Breast epithelium (tissue), 3 donors: ENCODE data around the gene CLCN7.

Source experiments
- CTCF ChIP-seq, 3 donors: fragments of 450-650 bp; IDR thresholded peaks; one replicate each; pipeline ENCODE4 v1.5.1; 2016 to 2017; ENCODE audit warnings: antibody characterized with exemption in 3 of 3, mild to moderate bottlenecking in 3 of 3, moderate library complexity in 3 of 3
- POLR2A ChIP-seq: fragments of 450-650 bp; IDR thresholded peaks from one replicate; pipeline ENCODE4 v1.6.1; 2016; ENCODE audit warnings: antibody characterized with exemption, mild to moderate bottlenecking, moderate library complexity
- POLR2AphosphoS5 ChIP-seq, 3 donors: sonication (generic); formaldehyde crosslinking; IDR thresholded peaks; one replicate each; pipeline ENCODE4 v1.6.1; 2017; ENCODE audit warnings: antibody characterized with exemption in 3 of 3

DNA sequence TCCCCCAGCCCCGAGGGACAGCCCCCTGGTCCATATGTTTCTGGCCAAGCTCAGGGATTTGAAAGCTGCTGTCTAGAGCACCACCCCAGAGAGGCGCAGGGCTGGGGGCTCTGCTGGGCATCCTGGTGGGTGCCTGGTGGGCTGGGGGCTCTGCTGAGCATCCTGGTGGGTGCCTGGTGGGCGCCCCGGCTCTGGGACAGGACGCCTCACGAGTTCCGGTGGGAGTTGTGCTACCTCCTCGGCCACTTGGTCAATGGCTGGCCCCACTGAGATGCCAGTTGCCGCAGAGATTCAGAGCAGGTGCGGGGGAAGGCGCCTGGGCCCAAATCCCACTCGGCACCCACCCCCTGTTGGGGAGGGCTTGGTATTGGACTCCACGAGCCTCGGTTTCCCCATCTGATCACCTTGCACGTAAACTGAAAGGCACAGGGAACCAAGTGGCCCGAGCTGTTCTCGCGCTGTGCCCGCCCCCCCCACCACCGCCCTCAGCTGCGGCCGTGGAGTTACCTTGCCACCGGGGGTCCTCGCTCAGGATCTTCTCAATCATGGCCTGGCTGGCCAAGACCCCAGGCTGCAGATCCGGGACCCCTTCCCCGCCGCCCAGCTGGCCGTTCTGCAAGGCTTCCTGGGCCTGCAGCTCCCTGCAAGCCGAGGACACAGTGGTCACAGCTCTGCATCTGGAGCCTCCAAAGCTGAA lies 73.6 kb downstream of the CLCN7 start:
- TF ChIP-seq CTCF (IDR thresholded peaks at IDR 0.05) = no peak
- no peak for TF ChIP-seq POLR2AphosphoS5 (IDR thresholded peaks at IDR 0.05)
- TF ChIP-seq POLR2A = no peak
